K562 (cell line): ENCODE measurements around the gene DPYSL4. TPM values are rescaled to one million over a fixed set of nuclear protein-coding genes. Genes with fewer than 3 reads are reported as not detected.
"Not testable (repeated sequence)": the region's sequence is repeated elsewhere in the genome, so short reads cannot be mapped to it uniquely, and the experiment has no call there.

Experiments used
- ATAC-seq: fragments of 200-7000 bp; cut with Tn5 transposase; 3 replicates; pipeline ENCODE4 v1.9.1; 2020; ENCODE audit warnings: moderate library complexity
- BruUV-seq: library from RNA; stranded (reverse); fragments of 400-500 nt; replicated peaks from 2 replicates; lab custom pipeline; 2021; lab: Mats Ljungman, UMichigan
- CTCF ChIA-PET: fragments of 300-600 bp; formaldehyde crosslinking; extraction: SDS; loops from one replicate; lab custom pipeline; 2021; ENCODE audit warnings: low intra/inter-chr PET ratio; lab: Yijun Ruan, JAX
- POLR2A ChIA-PET: fragments of 300-600, 350-650 bp; sonication (Branson Sonifier 250); formaldehyde crosslinking; extraction: SDS; loops from one replicate; lab custom pipeline; 2021; ENCODE audit warnings: antibody characterized with exemption, inconsistent platforms; lab: Yijun Ruan, JAX
- DNase-seq, 4 experiments: peaks; one replicate each; pipeline versions ENCODE4 v3.0.0 to v3.0.0-alpha.2; 2011 to 2018; ENCODE audit warnings: low spot score in 3 of 4, mixed read lengths in 3 of 4; ENCODE audit errors: extremely low read depth in 1 of 4
- FAIRE-seq: peaks from 2 replicates; lab custom pipeline; 2011; peaks lifted over from hg19 to GRCh38; lab: Jason Lieb, UNC
- H2AFZ ChIP-seq: 2 replicates; pipeline ENCODE4 v1.6.0; 2011; ENCODE audit warnings: low read depth, low read length, control low read depth, inconsistent platforms
- H3K27ac ChIP-seq: fragments of 200-600 bp; 3 replicates; pipeline ENCODE4 v1.8.0; 2011; ENCODE audit warnings: low read depth, mild to moderate bottlenecking, control low read depth, inconsistent platforms, low read length, moderate library complexity, mixed read lengths; ENCODE audit errors: extremely low read depth
- H3K27me3 ChIP-seq, 2 experiments: fragments of 300-600 bp in 1 of 2; 2 replicates in 1 of 2; 3 replicates in 1 of 2; pipeline versions ENCODE4 v1.6.0 to v1.8.0; 2011; ENCODE audit warnings: inconsistent platforms in 2 of 2, low read length in 2 of 2, mild to moderate bottlenecking in 1 of 2, mixed read lengths in 1 of 2, moderate library complexity in 1 of 2; ENCODE audit not compliant: control insufficient read depth in 2 of 2, insufficient read depth in 2 of 2
- H3K36me3 ChIP-seq: fragments of 300-600 bp; 3 replicates; pipeline ENCODE4 v1.8.0; 2011; ENCODE audit warnings: mild to moderate bottlenecking, low read length, inconsistent platforms; ENCODE audit not compliant: control insufficient read depth, insufficient read depth
- H3K4me1 ChIP-seq, 2 experiments: fragments of 200-600 bp in 1 of 2; replicated peaks in 1 of 2; 2 replicates in 1 of 2; 3 replicates in 1 of 2; pipeline versions ENCODE4 v1.5.1 to v1.8.0; 2011; ENCODE audit warnings: inconsistent platforms in 2 of 2, low read length in 2 of 2, mild to moderate bottlenecking in 1 of 2, mixed read lengths in 1 of 2, moderate library complexity in 1 of 2; ENCODE audit not compliant: control insufficient read depth in 2 of 2, insufficient read depth in 2 of 2
- H3K4me2 ChIP-seq: 2 replicates; pipeline ENCODE4 v1.6.1; 2011; ENCODE audit warnings: low read length, control low read depth, inconsistent platforms, mixed read lengths; ENCODE audit not compliant: insufficient read depth
- H3K4me3 ChIP-seq: fragments of 200-600 bp; sonication (generic), shearing (Covaris generic); 2 replicates; pipeline ENCODE4 v1.5.1; 2016; ENCODE audit warnings: control low read depth, inconsistent platforms
- H3K79me2 ChIP-seq: fragments of 200-600 bp; 3 replicates; pipeline ENCODE4 v1.8.0; 2011; ENCODE audit warnings: low read length, inconsistent platforms; ENCODE audit not compliant: control insufficient read depth, insufficient read depth
- H3K9ac ChIP-seq, 2 experiments: 2 replicates each; pipeline versions ENCODE4 v1.6.0 to v1.6.1; 2011; ENCODE audit warnings: low read depth in 2 of 2, low read length in 2 of 2, control low read depth in 1 of 2, inconsistent platforms in 1 of 2, mild to moderate bottlenecking in 1 of 2, mixed read lengths in 1 of 2; ENCODE audit not compliant: insufficient read depth in 1 of 2
- H3K9me1 ChIP-seq: one replicate; pipeline ENCODE4 v1.6.0; 2011; ENCODE audit warnings: inconsistent platforms, mild to moderate bottlenecking, low read length, moderate library complexity; ENCODE audit not compliant: control insufficient read depth, insufficient read depth
- H3K9me3 ChIP-seq: replicated peaks from 2 replicates; pipeline ENCODE4 v1.5.1; 2011; ENCODE audit warnings: low read depth, low read length, inconsistent platforms; ENCODE audit not compliant: control insufficient read depth, insufficient read depth
- H4K20me1 ChIP-seq: replicated peaks from 2 replicates; pipeline ENCODE4 v1.6.1; 2011; ENCODE audit warnings: low read length, inconsistent platforms, mixed read lengths; ENCODE audit not compliant: control insufficient read depth, insufficient read depth
- BMI1 ChIP-seq: fragments of 150-350 bp; IDR thresholded peaks from 2 replicates; pipeline ENCODE4 v1.6.1; 2014; ENCODE audit warnings: low read length
- FOXM1 ChIP-seq, 2 experiments: fragments of 450-650 bp in 1 of 2; sonication (generic) in 1 of 2; formaldehyde crosslinking in 1 of 2; IDR thresholded peaks; 2 replicates each; pipeline versions ENCODE4 v1.6.1 to v1.9.0; 2017 to 2022; ENCODE audit warnings: low read depth in 2 of 2, mild to moderate bottlenecking in 2 of 2, missing genetic modification reagents in 1 of 2, moderate library complexity in 1 of 2
- HDAC1 ChIP-seq, 2 experiments: fragments of 450-650 bp; IDR thresholded peaks; 2 replicates each; pipeline ENCODE4 v1.6.1; 2016 to 2017; ENCODE audit warnings: inconsistent platforms in 1 of 2, mild to moderate bottlenecking in 1 of 2, moderate library complexity in 1 of 2
- ILK ChIP-seq: fragments of 450-650 bp; IDR thresholded peaks from 2 replicates; pipeline ENCODE4 v1.6.1; 2016; ENCODE audit warnings: missing genetic modification characterization, low read depth, mild to moderate bottlenecking, missing compliant biosample characterization, moderate library complexity, borderline replicate concordance
- NCOA2 ChIP-seq, 2 experiments: fragments of 450-650 bp; IDR thresholded peaks; 2 replicates each; pipeline ENCODE4 v1.6.1; 2018; ENCODE audit warnings: mild to moderate bottlenecking in 2 of 2, moderate library complexity in 1 of 2; ENCODE audit not compliant: partially characterized antibody in 2 of 2
- NONO ChIP-seq, 2 experiments: fragments of 200-400 bp in 1 of 2; fragments of 450-650 bp in 1 of 2; formaldehyde crosslinking in 1 of 2; IDR thresholded peaks; 2 replicates each; pipeline ENCODE4 v1.6.1; 2017; ENCODE audit warnings: low read depth in 2 of 2, mild to moderate bottlenecking in 2 of 2, moderate library complexity in 2 of 2, low read length in 1 of 2
- PHF20 ChIP-seq: fragments of 450-650 bp; IDR thresholded peaks from 2 replicates; pipeline ENCODE4 v1.6.1; 2018; ENCODE audit not compliant: partially characterized antibody
- SAFB ChIP-seq: fragments of 200-400 bp; formaldehyde crosslinking; IDR thresholded peaks from 2 replicates; pipeline ENCODE4 v1.6.1; 2017; ENCODE audit warnings: low read depth, low read length, borderline replicate concordance
- WGBS: fragments of 100-300 bp; shearing (Covaris generic); methylation state at CpG from one replicate; pipeline ENCODE4 v1.1.6; 2016; ENCODE audit warnings: low coverage, mixed read lengths; ENCODE audit not compliant: insufficient coverage; ENCODE audit errors: missing lambda C conversion rate; 5-methylcytosine and 5-hydroxymethylcytosine counted together
- in situ Hi-C: fragments of 300-500 bp; cut with MboI; formaldehyde crosslinking; loops from 4 replicates; pipeline ENCODE4 v1.15.0; 2018; ENCODE audit warnings: inconsistent platforms, mixed read lengths
- intact Hi-C: fragments of 100-400 bp; cut with micrococcal nuclease; formaldehyde crosslinking; loops from 2 replicates; pipeline ENCODE4 v1.14.2; 2022
- polyA plus RNA-seq, 8 experiments: library from polyadenylated mRNA; depleted of rRNA in 4 of 8; stranded (reverse) in 5 of 8; unstranded in 3 of 8; fragments of >200 nt; fragmentation: Nextera tagmentation in 2 of 8; fragmentation: Illumina TruSeq in 1 of 8; extraction: Ambion mirVana in 2 of 8; extraction: Trizol in 1 of 8; gene quantifications; 2 replicates each; pipeline versions ENCODE4 v1.2.1 to v1.2.3, GENCODE V29; 2011 to 2014; ENCODE audit warnings: inconsistent platforms in 1 of 8, missing spikeins in 1 of 8
- total RNA-seq, 7 experiments: library from RNA; depleted of rRNA in 6 of 7; stranded (reverse); fragments of >200 nt in 6 of 7; fragmentation: Illumina TruSeq in 2 of 7; extraction: Trizol in 2 of 7; gene quantifications; 2 replicates each; pipeline versions ENCODE4 v1.2.1 to v1.2.3, GENCODE V29; 2011 to 2021; ENCODE audit warnings: low replicate concordance in 1 of 7
- TF ChIP-seq, protein P1 (sequence below): fragments of 450-650 bp; formaldehyde crosslinking; IDR thresholded peaks from 2 replicates; pipeline ENCODE4 v1.4.0; 2020; ENCODE audit warnings: mild to moderate bottlenecking, moderate library complexity
- TF ChIP-seq, protein P2 (sequence below): sonication (generic); formaldehyde crosslinking; IDR thresholded peaks from 2 replicates; pipeline ENCODE4 v1.9.0; 2022; ENCODE audit warnings: mild to moderate bottlenecking, missing genetic modification reagents

The DPYSL4 gene
- total and polyA plus RNA-seq, 9 of the 15 experiments (the other 6 are each of a cell fraction or from before 2014, with no cell fraction given) = 0.03 TPM; not detected in 8

DNA sequence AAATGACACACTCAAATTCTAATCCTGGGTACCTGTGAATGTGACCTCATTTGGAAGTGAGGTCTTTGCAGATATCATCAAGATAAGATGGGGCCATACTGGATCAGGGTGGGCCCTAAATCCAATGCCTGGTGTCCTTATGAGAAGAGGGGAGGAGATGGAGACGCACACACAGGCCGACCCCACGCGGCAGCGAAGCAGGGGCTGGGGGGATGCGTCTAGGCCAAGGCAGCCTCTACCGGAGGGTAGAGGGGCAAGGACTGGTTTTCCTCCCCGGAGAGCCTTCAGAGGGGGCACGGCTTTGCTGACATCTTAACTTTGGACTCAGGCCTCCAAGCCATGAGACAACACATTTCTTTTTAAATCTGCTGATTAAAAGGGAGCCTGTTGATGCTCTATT, 33.3 kb downstream of the DPYSL4 start:
- H4K20me1 ChIP-seq = no peaks in the 10 kb centered on the region
- no peak overlapping the region for H2AFZ ChIP-seq
- CTCF ChIA-PET = no interaction called here
- intact Hi-C loops (no loop called here), in situ Hi-C loops (loop anchor here (5.0 to 10.0 kb wide), 3 partner anchors 127 to 415 kb away; no protein-coding TSS in a partner anchor)
- 5% methylated on average over 3 of the region's 9 CpGs for WGBS
- no peak overlapping the region for H3K9ac ChIP-seq
- no peak overlapping the region for H3K27ac ChIP-seq
- no TSS peak for BruUV-seq
- no peak overlapping the region for H3K4me3 ChIP-seq
- POLR2A ChIA-PET = no interaction called here
- DNase-seq = no peak
- no peak for TF ChIP-seq HDAC1 (IDR thresholded peaks at IDR 0.05)
- TF ChIP-seq ILK = no peak
- no peak for TF ChIP-seq PHF20
- no peak for TF ChIP-seq SAFB
- no peak for TF ChIP-seq NONO (IDR thresholded peaks at IDR 0.05; ENCODE audit: low read depth in 2 of 2, low read length in 1 of 2)
- TF ChIP-seq, protein P1, sequence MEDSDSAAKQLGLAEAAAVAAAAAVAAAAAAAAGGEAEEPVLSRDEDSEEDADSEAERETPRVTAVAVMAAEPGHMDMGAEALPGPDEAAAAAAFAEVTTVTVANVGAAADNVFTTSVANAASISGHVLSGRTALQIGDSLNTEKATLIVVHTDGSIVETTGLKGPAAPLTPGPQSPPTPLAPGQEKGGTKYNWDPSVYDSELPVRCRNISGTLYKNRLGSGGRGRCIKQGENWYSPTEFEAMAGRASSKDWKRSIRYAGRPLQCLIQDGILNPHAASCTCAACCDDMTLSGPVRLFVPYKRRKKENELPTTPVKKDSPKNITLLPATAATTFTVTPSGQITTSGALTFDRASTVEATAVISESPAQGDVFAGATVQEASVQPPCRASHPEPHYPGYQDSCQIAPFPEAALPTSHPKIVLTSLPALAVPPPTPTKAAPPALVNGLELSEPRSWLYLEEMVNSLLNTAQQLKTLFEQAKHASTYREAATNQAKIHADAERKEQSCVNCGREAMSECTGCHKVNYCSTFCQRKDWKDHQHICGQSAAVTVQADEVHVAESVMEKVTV (CRISPR knock-in tag) = no peak
- TF ChIP-seq NCOA2 (IDR thresholded peaks at IDR 0.05; ENCODE audit: partially characterized antibody in 2 of 2) = no peak
- TF ChIP-seq, protein P2, sequence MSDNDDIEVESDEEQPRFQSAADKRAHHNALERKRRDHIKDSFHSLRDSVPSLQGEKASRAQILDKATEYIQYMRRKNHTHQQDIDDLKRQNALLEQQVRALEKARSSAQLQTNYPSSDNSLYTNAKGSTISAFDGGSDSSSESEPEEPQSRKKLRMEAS (CRISPR knock-in tag) = no peak
- TF ChIP-seq BMI1 = no peak
- TF ChIP-seq FOXM1 (IDR thresholded peaks at IDR 0.05; ENCODE audit: low read depth) = no peak
- no peak for TF ChIP-seq FOXM1 (CRISPR knock-in tag; IDR thresholded peaks at IDR 0.05; ENCODE audit: low read depth)
- no peak for ATAC-seq
- no peaks in the 10 kb centered on the region for H3K27me3 ChIP-seq
- peaks cover 0 to 25% of the 10 kb centered on the region in 2 experiments; a peak in 2 of 5 replicates for H3K4me1 ChIP-seq
- no peak for FAIRE-seq
- H3K9me3 ChIP-seq = no peaks in the 10 kb centered on the region
- no peak overlapping the region for H3K4me2 ChIP-seq
- H3K79me2 ChIP-seq = no peaks in the 10 kb centered on the region
- H3K36me3 ChIP-seq = no peaks in the 10 kb centered on the region
- H3K9me1 ChIP-seq = no peaks in the 10 kb centered on the region

DNA sequence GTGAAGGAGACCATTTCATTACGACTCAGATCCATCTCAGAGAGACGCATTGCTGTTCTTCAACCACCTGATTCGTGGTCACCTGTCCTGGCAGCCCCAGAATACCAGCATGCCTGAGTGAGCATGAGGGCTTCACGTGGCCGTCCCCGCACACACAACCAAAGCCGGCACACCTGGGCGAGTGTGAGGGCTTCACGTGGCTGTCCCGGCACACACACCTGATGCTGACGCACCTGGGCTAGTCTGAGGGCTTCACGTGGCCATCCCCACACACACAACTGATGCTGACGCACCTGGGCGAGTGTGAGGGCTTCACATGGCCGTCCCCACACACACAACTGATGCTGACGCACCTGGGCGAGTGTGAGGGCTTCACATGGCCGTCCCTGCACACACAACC, 34.2 kb downstream of the DPYSL4 start:
- CTCF ChIA-PET = interaction anchor here (0.6 kb wide), 1 partner anchor 139 kb away, joined by 3 read pairs; no protein-coding TSS in a partner anchor

More for the DNA sequence above, 34.2 kb downstream of the DPYSL4 start:
- in situ Hi-C loops = loop anchor here (5.0 to 10.0 kb wide), 3 partner anchors 126 to 414 kb away; no protein-coding TSS in a partner anchor
- H3K9me3 ChIP-seq, H3K27ac ChIP-seq, DNase-seq, H3K27me3 ChIP-seq, H3K9me1 ChIP-seq, H3K4me3 ChIP-seq, H3K9ac ChIP-seq, FAIRE-seq, H3K4me2 ChIP-seq, H3K36me3 ChIP-seq, BruUV-seq, POLR2A ChIA-PET, H3K79me2 ChIP-seq, H2AFZ ChIP-seq, intact Hi-C loops, H4K20me1 ChIP-seq, ATAC-seq: not testable (repeated sequence)
- WGBS = 6% methylated on average over 13 of the region's 18 CpGs
- peaks cover 0 to 25% of the 10 kb centered on the region in 2 experiments; a peak in 2 of 5 replicates for H3K4me1 ChIP-seq
